HG03378 (cell line): Measurements from ENCODE around the gene GDPD1.
A peak's percentile ranks its signal among the peaks of the same experiment; 100 is the strongest.
"Not testable (repeated sequence)": the region's sequence is repeated elsewhere in the genome, so short reads cannot be mapped to it uniquely, and the experiment has no call there.

Experiments used
- ATAC-seq: cut with Tn5 transposase; IDR thresholded peaks from one replicate; pipeline ENCODE4 v1.9.1; 2021; ENCODE audit warnings: mild to moderate bottlenecking, moderate library complexity; ENCODE audit not compliant: unreplicated experiment

Gene GDPD1

DNA sequence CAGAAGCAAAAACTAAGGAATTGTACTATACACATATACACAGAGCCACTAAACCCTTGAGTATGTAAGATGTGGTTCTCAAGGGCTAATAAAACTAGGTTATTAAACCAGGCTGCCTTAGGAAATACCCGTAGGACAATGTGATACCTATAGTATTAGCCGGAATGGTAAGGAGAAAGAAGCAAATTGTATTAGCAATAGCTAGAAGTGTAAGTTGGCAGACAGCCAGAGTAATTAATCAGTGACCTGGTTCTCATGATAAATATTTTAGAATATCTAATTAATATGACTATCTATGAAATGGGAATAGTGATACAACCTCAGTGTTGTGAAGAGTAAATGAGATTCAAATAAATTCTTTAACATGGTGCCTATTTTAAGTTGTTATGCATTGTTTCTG is 18.6 kb downstream of the GDPD1 start:
- ATAC-seq = no peak

GRCh38 chr17:59244081-59244480 is 23.8 kb downstream of the GDPD1 start:
- no peak for ATAC-seq

- ATAC-seq = no peak
Measured at GRCh38 chr17:59254742-59255141, 34.4 kb downstream of the GDPD1 start.

DNA sequence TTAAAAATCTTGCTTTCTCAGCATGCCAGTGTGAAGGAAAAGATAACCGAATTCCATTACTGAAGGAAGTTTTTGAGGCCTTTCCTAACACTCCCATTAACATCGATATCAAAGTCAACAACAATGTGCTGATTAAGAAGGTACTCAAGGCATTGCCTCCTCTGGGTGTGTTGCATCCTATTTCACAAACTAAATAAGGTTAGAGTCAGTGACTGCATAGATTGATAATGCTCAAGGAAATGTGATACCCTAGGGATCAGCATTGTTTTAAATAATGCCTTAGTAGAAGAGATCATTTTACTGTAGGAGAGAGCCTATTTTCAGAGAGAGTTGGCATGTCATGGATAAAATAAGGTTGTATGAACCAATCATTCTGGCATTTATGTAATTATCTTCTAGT is 36.8 kb downstream of the GDPD1 start:
- ATAC-seq = no peak

DNA sequence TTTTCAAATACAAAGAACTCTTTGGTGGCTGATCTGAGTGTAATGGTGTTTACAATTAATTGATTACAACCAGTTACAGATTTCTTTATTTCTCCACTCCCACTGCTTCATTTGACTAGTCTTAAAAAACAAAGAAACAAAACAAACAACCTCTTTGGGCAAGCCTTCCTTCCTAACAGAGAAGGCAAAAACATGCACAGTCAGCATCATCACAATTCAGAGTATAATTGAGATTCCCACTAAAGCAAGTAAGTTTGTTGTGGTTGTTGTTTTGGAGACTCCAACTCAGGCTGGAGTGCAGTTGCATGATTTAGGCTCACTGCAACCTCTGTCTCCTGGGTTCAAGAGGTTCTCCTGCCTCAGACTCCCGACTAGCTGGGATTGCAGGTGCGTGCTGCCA is 40.4 kb downstream of the GDPD1 start:
- no peak for ATAC-seq

GRCh38 chr17:59266745-59267144 is 46.4 kb downstream of the GDPD1 start:
- no peak for ATAC-seq

- no peak for ATAC-seq
Measured at GRCh38 chr17:59267776-59268175, 47.5 kb downstream of the GDPD1 start.

DNA sequence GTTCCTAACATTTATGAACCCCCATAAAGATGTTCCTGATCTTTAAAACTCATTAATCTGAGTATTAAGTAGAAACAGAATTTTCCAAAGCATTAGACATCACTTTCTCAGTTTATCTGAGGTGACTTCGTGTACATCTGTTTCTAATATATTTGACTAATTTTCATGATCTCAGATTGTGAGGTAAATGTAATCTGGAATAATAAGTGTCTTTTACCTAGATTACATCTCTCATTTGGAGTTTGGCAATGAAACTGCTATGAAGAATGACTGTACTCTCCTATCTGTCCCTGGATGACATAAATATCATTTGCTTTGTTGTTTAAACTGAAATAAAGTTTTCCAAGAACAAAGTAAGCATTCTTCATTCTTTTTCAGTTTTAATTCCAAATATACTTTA is 55.3 kb downstream of the GDPD1 start:
- no peak for ATAC-seq

DNA sequence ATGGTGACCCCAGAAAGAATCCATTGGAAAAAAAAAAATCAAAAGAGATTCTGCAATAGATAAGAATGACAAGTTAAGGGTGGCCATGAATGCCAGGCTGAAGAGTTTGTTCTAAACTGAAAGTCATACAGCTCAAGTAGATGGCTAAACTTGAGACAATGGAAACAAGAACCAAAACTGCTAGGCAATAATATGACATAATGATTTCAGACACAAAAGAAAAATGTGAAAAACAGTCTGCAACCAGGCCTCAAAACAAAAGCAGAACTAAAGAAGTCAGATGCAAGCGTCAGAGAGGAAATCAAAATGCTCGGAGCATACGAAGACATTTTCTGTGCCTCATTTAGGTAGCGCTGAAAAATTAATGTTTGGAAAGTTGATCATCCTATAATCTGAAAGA is 56.7 kb downstream of the GDPD1 start:
- peak; percentile 70 for ATAC-seq

DNA sequence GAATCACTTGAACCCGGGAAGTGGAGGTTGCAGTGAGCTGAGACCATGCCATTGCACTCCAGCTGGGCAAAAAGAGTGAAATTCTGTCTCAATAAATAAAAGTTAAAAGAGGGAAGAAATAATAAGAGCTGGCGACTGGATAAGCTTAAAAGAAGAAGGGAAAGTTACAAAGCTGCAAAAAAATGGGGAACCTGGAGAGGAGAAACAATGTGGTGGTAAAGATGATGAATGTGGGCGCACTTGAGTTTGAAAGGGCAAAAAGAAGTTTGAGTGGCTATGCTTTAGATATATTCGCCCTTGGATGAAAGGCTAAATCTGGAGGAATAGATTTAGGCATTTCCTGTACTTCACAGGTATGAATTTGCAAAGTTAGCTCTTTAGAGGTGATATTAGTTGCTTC is 58.1 kb downstream of the GDPD1 start:
- no peak for ATAC-seq

DNA sequence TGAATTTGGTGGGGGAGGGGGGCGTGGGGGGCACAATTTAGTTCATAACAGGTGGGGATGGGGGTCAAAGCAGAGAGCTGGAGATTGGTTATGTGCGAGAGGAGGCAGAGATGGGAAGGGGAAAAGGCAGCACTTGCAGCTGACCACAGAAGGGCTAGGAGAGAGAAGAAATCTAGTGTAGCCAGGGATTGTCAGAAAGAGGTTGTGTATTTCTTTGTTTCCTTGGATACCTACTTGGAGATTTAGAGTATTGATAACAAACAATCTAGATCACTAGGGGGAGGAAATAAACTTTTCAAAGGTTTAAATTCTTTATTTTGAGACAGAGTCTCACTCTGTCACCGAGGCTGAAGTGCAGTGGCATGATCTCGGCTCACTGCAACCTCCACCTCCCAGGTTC is 64.0 kb downstream of the GDPD1 start:
- ATAC-seq = no peak

DNA sequence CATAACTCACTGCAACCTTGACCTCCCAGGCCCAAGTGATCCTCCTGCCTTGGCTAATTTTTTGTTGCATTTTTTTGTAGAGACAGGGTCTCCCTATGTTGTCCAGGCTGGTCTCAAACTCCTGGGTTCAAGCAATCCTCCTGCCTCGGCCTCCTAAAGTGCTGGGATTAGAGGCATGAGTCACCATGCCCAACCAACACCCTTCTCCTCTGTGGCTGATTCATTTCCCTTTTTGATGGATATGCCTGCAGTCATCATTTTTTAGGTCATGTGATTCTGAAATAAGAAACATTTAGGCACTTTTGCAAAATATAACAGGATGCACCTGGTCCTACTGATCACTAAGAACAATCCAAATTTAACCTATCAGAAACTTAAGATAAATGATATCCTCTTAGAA is 67.1 kb downstream of the GDPD1 start:
- ATAC-seq = no peak

DNA sequence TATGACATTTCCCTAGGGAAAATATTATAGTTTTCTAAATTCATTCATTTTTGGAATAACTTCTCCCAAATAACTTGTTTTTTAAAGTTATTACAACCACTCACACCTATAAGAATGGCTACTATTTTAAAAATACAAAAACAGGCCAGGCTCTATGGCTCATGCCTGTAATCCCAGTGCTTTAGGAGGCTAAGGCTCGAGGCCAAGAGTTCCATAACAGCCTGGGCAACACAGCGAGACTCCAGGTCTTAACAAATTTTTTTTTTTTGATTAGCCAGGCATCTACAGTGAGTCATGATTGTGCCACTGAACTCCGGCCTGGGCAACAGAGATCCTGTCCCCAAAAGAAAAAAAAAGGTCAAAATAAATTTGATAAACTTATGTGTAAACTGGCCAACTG is 67.6 kb downstream of the GDPD1 start:
- ATAC-seq = no peak

DNA sequence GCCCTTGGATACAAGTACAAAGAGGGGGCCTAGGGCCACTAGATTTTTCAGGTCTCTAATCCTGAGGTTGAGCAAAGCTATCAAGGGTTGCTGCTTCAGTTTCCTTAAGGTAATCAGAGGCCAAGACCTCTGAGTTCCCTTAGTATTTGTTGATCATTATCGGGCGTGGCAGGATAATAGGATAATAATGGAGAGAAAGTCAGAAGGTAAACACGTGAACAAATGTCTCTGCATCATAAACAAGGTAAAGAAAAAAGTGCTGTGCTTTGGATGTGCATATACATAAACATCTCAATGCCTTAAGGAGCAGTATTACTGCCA is 69.6 kb downstream of the GDPD1 start:
- no peak for ATAC-seq

- ATAC-seq = not testable (repeated sequence)
Measured at GRCh38 chr17:59290302-59290998, 70.1 kb downstream of the GDPD1 start.

- no peak for ATAC-seq
Measured at GRCh38 chr17:59292174-59292523, 71.8 kb downstream of the GDPD1 start.

DNA sequence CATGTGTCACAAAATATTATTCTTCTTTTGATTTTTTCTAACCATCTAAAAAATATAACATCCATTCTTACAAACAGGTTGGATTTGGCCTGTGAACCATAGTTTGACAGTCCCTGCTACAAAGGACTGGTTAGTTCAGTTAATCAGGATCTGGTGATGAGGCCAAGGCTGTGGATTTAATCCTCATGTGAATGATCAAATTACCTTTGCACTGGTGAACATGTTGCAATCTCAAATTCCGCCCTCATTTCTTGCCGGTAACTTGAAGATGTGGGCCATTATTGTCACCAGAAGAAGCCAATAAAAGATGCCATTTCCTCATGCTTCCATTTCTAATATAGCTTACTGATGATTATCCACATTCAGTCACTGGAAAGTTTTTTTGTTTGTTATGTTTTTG is 75.9 kb downstream of the GDPD1 start:
- no peak for ATAC-seq

DNA sequence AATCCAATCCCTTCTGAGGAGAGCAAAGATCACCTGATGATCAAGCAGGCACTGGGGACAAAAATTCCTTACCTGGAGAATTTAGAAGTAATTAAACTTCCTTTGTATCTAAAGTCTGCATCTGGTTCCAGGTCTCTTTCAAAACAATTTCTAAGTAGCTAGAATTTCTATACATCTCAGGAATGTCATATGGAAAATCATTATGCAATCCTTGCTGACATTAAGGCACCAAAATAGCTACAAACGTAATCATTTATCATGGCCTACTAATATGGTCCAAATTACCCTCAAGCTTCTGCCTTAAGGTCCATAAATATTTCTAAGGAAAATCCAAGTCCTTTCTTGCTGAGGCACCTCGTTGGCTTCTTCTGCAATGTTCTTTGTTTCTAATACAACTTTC is 78.2 kb downstream of the GDPD1 start:
- no peak for ATAC-seq

GRCh38 chr17:59299400-59300092 is 79.2 kb downstream of the GDPD1 start:
- ATAC-seq = no peak

DNA sequence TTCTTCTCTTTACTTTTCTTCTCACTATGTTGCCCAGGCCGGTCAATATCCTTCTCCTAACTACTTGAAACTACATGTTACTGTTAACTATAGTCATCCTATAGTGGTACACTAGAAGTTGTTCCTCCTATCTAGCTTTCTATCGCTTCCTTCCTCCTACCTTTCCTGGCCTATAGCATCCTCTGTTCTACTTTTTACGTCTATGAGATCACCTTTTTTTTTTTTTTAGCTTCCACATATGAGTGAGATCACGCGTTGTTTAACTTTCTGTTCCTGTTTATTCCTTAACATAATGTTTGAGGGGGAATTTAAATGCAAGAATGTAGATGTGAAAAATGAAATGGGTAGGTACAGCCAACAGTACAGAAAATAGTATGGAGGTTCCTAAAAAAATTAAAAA is 80.6 kb downstream of the GDPD1 start:
- ATAC-seq = no peak

GRCh38 chr17:59304811-59305210 is 84.5 kb downstream of the GDPD1 start:
- ATAC-seq = no peak

GRCh38 chr17:59310263-59310920 is 90.1 kb downstream of the GDPD1 start:
- ATAC-seq = no peak
